Testis (tissue), 2 donors: Measurements from ENCODE around the gene ABCB9.

Experiments
- CTCF ChIP-seq, 3 experiments: fragments of 450-650 bp in 2 of 3; fragments of 200-600 bp in 1 of 3; sonication (generic) in 1 of 3; IDR thresholded peaks; one replicate each; pipeline ENCODE4 v1.5.1; 2016 to 2019; ENCODE audit warnings: antibody characterized with exemption in 3 of 3, mild to moderate bottlenecking in 2 of 3, moderate library complexity in 1 of 3
- POLR2A ChIP-seq: fragments of 450-650 bp; IDR thresholded peaks from one replicate; pipeline ENCODE4 v1.6.1; 2017; ENCODE audit warnings: antibody characterized with exemption, mild to moderate bottlenecking, moderate library complexity

GRCh38 chr12:122894193-122895121 lies 71.8 kb downstream of the ABCB9 start:
- TF ChIP-seq CTCF (IDR thresholded peaks at IDR 0.05) (no peak), POLR2A (no peak)
